ENCODE data around the gene MINDY4. TPM values are rescaled to one million over a fixed set of nuclear protein-coding genes. Genes with fewer than 3 reads are reported as not detected.

The MINDY4 gene
- polyA plus RNA-seq, 3 donors, result 0.15 to 0.17 TPM; not detected in 1

- H3K27me3 Mint-ChIP-seq (ENCODE audit: low read depth in 3 of 3), result peaks cover 0 to 3% (median 1%) of the 10 kb centered on the region in 3 donors
- intact Hi-C loops (cut with micrococcal nuclease), result no loop called here
Measured at GRCh38 chr7:30903146-30903545, 131.9 kb downstream of the MINDY4 start.

GRCh38 chr7:30904561-30904960 lies 133.3 kb downstream of the MINDY4 start:
- DNase-seq, result no peak
- intact Hi-C loops (cut with micrococcal nuclease), result no loop called here
- Histone ChIP-seq H3K4me3 (replicated peaks in 1 of 3; ENCODE audit: low read depth in 2 of 3, low read length in 3 of 3) (no peak overlapping the region), H3K4me1 (ENCODE audit: control insufficient read depth in 1 of 2, insufficient read depth in 2 of 2, low read length in 2 of 2) (no peaks in the 10 kb centered on the region), H3K9ac (ENCODE audit: insufficient read depth, low read length, poor library complexity, severe bottlenecking) (no peak overlapping the region), H3K4me2 (replicated peaks; ENCODE audit: extremely low read depth, low read length, poor library complexity, severe bottlenecking) (no peak overlapping the region), H2AFZ (ENCODE audit: insufficient read depth, low read depth, low read length, poor library complexity, severe bottlenecking) (no peak overlapping the region), H3K27ac (ENCODE audit: low read depth in 1 of 2, low read length in 2 of 2) (no peak overlapping the region), H3K79me2 (ENCODE audit: insufficient read depth, low read length) (no peaks in the 10 kb centered on the region), H4K20me1 (ENCODE audit: insufficient read depth, low read length) (no peaks in the 10 kb centered on the region), H3K27me3 (ENCODE audit: control insufficient read depth in 2 of 2, insufficient read depth in 2 of 2, low read length in 2 of 2) (no peaks in the 10 kb centered on the region), H3K36me3 (replicated peaks in 1 of 2; ENCODE audit: control insufficient read depth in 1 of 2, insufficient read depth in 2 of 2, low read length in 2 of 2) (no peaks in the 10 kb centered on the region), H3K9me3 (replicated peaks in 1 of 2; ENCODE audit: control insufficient read depth in 1 of 2, insufficient read depth in 1 of 2, low read length in 2 of 2) (no peaks in the 10 kb centered on the region)
- 94% methylated on average over 6 of the region's 9 CpGs for WGBS (ENCODE audit: insufficient coverage)
- Mint-ChIP-seq H3K27me3 (ENCODE audit: low read depth in 3 of 3) (peaks cover 0 to 3% (median 1%) of the 10 kb centered on the region in 3 donors), H3K27ac (no peak overlapping the region), H3K36me3 (no peaks in the 10 kb centered on the region), H3K4me3 (no peak overlapping the region), H3K9me3 (no peaks in the 10 kb centered on the region), H3K4me1 (no peaks in the 10 kb centered on the region)
- TF ChIP-seq CTCF (IDR thresholded peaks at IDR 0.05), result no peak

More at GRCh38 chr7:30903146-30903545, 131.9 kb downstream of the MINDY4 start:
- Histone ChIP-seq H3K27me3 (ENCODE audit: control insufficient read depth in 2 of 2, insufficient read depth in 2 of 2, low read length in 2 of 2) (no peaks in the 10 kb centered on the region), H3K4me1 (ENCODE audit: control insufficient read depth in 1 of 2, insufficient read depth in 2 of 2, low read length in 2 of 2) (no peaks in the 10 kb centered on the region), H2AFZ (ENCODE audit: insufficient read depth, low read depth, low read length, poor library complexity, severe bottlenecking) (no peak overlapping the region), H3K79me2 (ENCODE audit: insufficient read depth, low read length) (no peaks in the 10 kb centered on the region), H3K27ac (ENCODE audit: low read depth in 1 of 2, low read length in 2 of 2) (no peak overlapping the region), H3K4me3 (replicated peaks in 1 of 3; ENCODE audit: low read depth in 2 of 3, low read length in 3 of 3) (no peak overlapping the region), H3K4me2 (replicated peaks; ENCODE audit: extremely low read depth, low read length, poor library complexity, severe bottlenecking) (no peak overlapping the region), H3K36me3 (replicated peaks in 1 of 2; ENCODE audit: control insufficient read depth in 1 of 2, insufficient read depth in 2 of 2, low read length in 2 of 2) (no peaks in the 10 kb centered on the region), H3K9me3 (replicated peaks in 1 of 2; ENCODE audit: control insufficient read depth in 1 of 2, insufficient read depth in 1 of 2, low read length in 2 of 2) (no peaks in the 10 kb centered on the region), H4K20me1 (ENCODE audit: insufficient read depth, low read length) (no peaks in the 10 kb centered on the region), H3K9ac (ENCODE audit: insufficient read depth, low read length, poor library complexity, severe bottlenecking) (no peak overlapping the region)
- H3K9me3 Mint-ChIP-seq, result no peaks in the 10 kb centered on the region
- no peak overlapping the region for H3K27ac Mint-ChIP-seq
- no peaks in the 10 kb centered on the region for H3K4me1 Mint-ChIP-seq
- DNase-seq, result no peak
- TF ChIP-seq CTCF (IDR thresholded peaks at IDR 0.05), result no peak
- H3K36me3 Mint-ChIP-seq, result no peaks in the 10 kb centered on the region
- 80% methylated on average over 6 of the region's 8 CpGs for WGBS (ENCODE audit: insufficient coverage)
- no peak overlapping the region for H3K4me3 Mint-ChIP-seq
